ENCODE data around the gene KCNMB2.

Gene KCNMB2

DNA sequence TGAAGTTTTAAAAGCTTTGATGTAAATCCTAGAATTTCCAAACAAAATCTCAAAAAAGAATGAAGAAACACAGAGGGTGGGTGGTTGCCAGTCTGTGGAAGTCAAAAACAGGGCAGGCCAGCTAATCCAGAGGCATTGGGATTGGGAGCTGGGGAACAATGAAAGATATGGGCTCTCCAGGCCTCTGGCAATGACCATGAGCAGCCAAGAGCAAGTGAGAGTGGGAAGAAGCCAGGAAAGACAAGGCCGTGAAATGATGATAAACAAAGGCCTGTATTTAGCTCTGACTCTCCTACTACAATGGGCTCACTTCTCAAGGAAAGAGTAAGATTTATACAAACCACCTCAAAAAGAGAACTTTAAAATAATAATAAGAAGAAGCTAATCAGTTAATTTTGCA is 286.9 kb downstream of the KCNMB2 start:
- DNase-seq (ENCODE audit: low read depth): no peak
- H3K4me3 ChIP-seq (ENCODE audit: control insufficient read depth, low read depth, low read length): no peak overlapping the region
- TF ChIP-seq, protein P1, sequence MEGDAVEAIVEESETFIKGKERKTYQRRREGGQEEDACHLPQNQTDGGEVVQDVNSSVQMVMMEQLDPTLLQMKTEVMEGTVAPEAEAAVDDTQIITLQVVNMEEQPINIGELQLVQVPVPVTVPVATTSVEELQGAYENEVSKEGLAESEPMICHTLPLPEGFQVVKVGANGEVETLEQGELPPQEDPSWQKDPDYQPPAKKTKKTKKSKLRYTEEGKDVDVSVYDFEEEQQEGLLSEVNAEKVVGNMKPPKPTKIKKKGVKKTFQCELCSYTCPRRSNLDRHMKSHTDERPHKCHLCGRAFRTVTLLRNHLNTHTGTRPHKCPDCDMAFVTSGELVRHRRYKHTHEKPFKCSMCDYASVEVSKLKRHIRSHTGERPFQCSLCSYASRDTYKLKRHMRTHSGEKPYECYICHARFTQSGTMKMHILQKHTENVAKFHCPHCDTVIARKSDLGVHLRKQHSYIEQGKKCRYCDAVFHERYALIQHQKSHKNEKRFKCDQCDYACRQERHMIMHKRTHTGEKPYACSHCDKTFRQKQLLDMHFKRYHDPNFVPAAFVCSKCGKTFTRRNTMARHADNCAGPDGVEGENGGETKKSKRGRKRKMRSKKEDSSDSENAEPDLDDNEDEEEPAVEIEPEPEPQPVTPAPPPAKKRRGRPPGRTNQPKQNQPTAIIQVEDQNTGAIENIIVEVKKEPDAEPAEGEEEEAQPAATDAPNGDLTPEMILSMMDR (IDR thresholded peaks at IDR 0.05; ENCODE audit: control insufficient read depth, insufficient read depth, low read depth, low read length, missing control alignments): no peak

DNA sequence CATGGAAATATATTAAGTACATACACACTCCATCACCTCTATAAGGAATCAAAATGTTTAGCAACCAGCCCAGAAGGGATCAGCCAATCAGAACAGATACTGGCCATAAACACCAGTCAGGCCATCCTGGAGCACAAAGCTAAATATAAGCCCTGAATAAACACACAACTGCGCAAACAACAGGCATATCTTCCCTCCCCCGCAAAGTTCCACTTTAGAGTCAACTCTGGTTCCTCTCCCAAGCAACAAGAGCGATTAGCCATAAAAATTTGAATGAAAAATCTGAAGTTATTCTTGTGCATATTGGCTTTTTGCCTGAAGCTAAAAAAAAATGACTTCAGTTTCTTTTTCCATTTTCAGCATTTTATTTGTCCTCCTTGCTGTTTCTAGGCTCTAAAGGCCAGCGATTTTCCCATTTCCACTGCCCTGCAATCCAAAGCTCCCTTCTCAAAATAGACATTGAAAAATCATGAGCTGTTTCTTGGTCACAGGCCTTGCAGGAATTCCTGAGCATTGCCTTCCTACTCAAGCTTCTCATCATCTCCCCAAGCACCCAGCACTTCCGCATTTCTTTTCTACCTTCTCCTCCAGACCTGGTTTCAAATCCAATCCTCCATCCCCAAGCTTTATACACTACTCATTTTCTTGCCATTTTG is 287.5 kb downstream of the KCNMB2 start:
- H3K4me3 ChIP-seq (ENCODE audit: control insufficient read depth, low read depth, low read length): no peak overlapping the region
- TF ChIP-seq, protein P1 (IDR thresholded peaks at IDR 0.05; ENCODE audit: control insufficient read depth, insufficient read depth, low read depth, low read length, missing control alignments): no peak
- no peak for DNase-seq (ENCODE audit: low read depth)

GRCh38 chr3:178826435-178827123 is 290.3 kb downstream of the KCNMB2 start:
- DNase-seq (ENCODE audit: low read depth): no peak
- H3K4me3 ChIP-seq (ENCODE audit: control insufficient read depth, low read depth, low read length): no peak overlapping the region
- TF ChIP-seq, protein P1 (IDR thresholded peaks at IDR 0.05; ENCODE audit: control insufficient read depth, insufficient read depth, low read depth, low read length, missing control alignments): no peak

DNA sequence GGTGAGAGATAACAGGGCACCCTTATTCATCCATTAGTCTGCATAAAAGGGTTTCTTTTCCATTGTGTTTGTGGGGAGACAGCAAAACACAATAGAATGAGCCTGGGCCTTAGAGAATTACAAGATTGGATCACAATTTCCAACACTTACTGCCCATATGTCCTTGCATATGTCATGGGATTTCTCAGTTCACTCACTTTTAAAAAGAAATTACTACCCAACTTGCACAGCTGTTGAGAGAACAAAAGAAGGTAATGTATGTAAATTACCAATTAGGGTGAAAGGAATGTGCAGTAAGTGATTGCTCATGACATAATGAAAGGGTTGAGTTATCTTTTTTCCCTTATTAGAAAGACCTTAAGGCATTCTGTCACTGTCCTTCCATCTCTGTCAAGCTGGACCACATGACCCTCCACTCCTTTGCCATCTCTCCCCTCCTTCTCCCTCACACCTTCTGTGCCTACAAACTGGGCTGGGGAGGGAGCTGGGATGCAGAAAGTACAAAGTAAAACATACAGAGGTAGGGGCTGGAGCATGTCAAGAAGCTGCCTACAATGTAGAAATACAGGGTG is 291.1 kb downstream of the KCNMB2 start:
- no peak for DNase-seq (ENCODE audit: low read depth)
- TF ChIP-seq, protein P1 (IDR thresholded peaks at IDR 0.05; ENCODE audit: control insufficient read depth, insufficient read depth, low read depth, low read length, missing control alignments): no peak
- no peak overlapping the region for H3K4me3 ChIP-seq (ENCODE audit: control insufficient read depth, low read depth, low read length)

GRCh38 chr3:178833695-178834094 is 297.5 kb downstream of the KCNMB2 start:
- TF ChIP-seq, protein P1 (IDR thresholded peaks at IDR 0.05; ENCODE audit: control insufficient read depth, insufficient read depth, low read depth, low read length, missing control alignments): no peak
- no peak for DNase-seq (ENCODE audit: low read depth)
- H3K4me3 ChIP-seq (ENCODE audit: control insufficient read depth, low read depth, low read length): no peak overlapping the region

DNA sequence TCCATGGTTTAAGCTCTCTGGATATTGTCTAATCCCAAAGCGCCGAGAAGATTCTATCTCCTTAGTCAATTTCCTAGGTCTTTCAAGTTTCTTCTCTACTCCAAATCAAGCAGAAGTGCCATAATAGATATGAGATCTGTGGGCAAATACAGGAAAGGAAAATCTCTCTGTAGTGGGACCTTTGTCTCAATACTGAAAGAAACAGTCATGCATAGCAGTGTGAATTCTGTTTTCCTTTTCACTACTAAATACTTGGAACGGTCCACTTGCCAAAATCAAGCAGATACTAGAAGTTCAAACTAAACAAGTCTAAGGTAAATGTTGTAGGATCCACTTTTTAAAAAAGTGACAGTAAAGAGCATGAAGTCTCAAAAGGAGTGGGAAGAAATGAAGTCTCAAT is 298.8 kb downstream of the KCNMB2 start:
- TF ChIP-seq, protein P1 (IDR thresholded peaks at IDR 0.05; ENCODE audit: control insufficient read depth, insufficient read depth, low read depth, low read length, missing control alignments): no peak
- H3K4me3 ChIP-seq (ENCODE audit: control insufficient read depth, low read depth, low read length): no peak overlapping the region
- no peak for DNase-seq (ENCODE audit: low read depth)
